Stimulated activated CD8-positive, alpha-beta memory T cell treated with anti-CD3 and anti-CD28 coated beads, Interleukin-15, amount 100 ng/mL, for 4 hours (primary cell): ENCODE results near the gene ARHGEF37.

Source experiments
- DNase-seq, 2 donors: peaks; one replicate each; pipeline ENCODE4 v3.0.0-alpha.2; 2020; ENCODE audit warnings: low read depth in 2 of 2

ARHGEF37 gene

GRCh38 chr5:149628846-149629388 lies 47.6 kb downstream of the ARHGEF37 start:
- no peak for DNase-seq

GRCh38 chr5:149629421-149629820 lies 48.1 kb downstream of the ARHGEF37 start:
- DNase-seq: no peak

- no peak for DNase-seq
Observed at GRCh38 chr5:149630337-149630736, 49.0 kb downstream of the ARHGEF37 start.

GRCh38 chr5:149631506-149631905 lies 50.2 kb downstream of the ARHGEF37 start:
- DNase-seq: no peak

GRCh38 chr5:149632311-149633251 lies 51.3 kb downstream of the ARHGEF37 start:
- DNase-seq: no peak

GRCh38 chr5:149633476-149634350 lies 52.4 kb downstream of the ARHGEF37 start:
- DNase-seq: no peak

- DNase-seq: no peak
Observed at GRCh38 chr5:149635394-149635793, 54.1 kb downstream of the ARHGEF37 start.

- no peak for DNase-seq
Observed at GRCh38 chr5:149636191-149636860, 55.0 kb downstream of the ARHGEF37 start.

- DNase-seq: peak in 1 of 2 donors; percentile 16
Observed at GRCh38 chr5:149636861-149637246, 55.6 kb downstream of the ARHGEF37 start.

- DNase-seq: no peak
Observed at GRCh38 chr5:149638136-149638535, 56.8 kb downstream of the ARHGEF37 start.

- no peak for DNase-seq
Observed at GRCh38 chr5:149638546-149639241, 57.4 kb downstream of the ARHGEF37 start.

GRCh38 chr5:149639737-149640136 lies 58.4 kb downstream of the ARHGEF37 start:
- DNase-seq: no peak

GRCh38 chr5:149640350-149640999 lies 59.2 kb downstream of the ARHGEF37 start:
- DNase-seq: no peak

- no peak for DNase-seq
Observed at GRCh38 chr5:149641000-149641576, 59.8 kb downstream of the ARHGEF37 start.

GRCh38 chr5:149641600-149641999 lies 60.3 kb downstream of the ARHGEF37 start:
- DNase-seq: no peak

- no peak for DNase-seq
Observed at GRCh38 chr5:149643781-149644180, 62.5 kb downstream of the ARHGEF37 start.

GRCh38 chr5:149644629-149645028 lies 63.3 kb downstream of the ARHGEF37 start:
- DNase-seq: no peak

- DNase-seq: no peak
Observed at GRCh38 chr5:149645236-149645635, 63.9 kb downstream of the ARHGEF37 start.

- no peak for DNase-seq
Observed at GRCh38 chr5:149645725-149646124, 64.4 kb downstream of the ARHGEF37 start.

GRCh38 chr5:149646564-149646963 lies 65.3 kb downstream of the ARHGEF37 start:
- DNase-seq: no peak
